Cardiac fibroblast (primary cell): ENCODE measurements around the gene PPM1B.
"Not testable (repeated sequence)": the region's sequence is repeated elsewhere in the genome, so short reads cannot be mapped to it uniquely, and the experiment has no call there.

Experiments used
- DNase-seq, 2 donors: peaks; one replicate each; pipeline versions ENCODE4 v3.0.0 to v3.0.0-alpha.2; 2010; ENCODE audit warnings: low read depth in 2 of 2
- H3K4me3 ChIP-seq, 2 donors: replicated peaks in 1 of 2; 1 replicate in 1 of 2; 2 replicates in 1 of 2; pipeline ENCODE4 v1.5.1; 2011; ENCODE audit warnings: low read depth in 2 of 2, low read length in 2 of 2, mild to moderate bottlenecking in 2 of 2, moderate library complexity in 1 of 2
- TF ChIP-seq, protein P1 (sequence below): IDR thresholded peaks from one replicate; pipeline ENCODE4 v1.5.1; 2011; ENCODE audit warnings: low read depth, mild to moderate bottlenecking, low read length, inconsistent platforms

Gene PPM1B

DNA sequence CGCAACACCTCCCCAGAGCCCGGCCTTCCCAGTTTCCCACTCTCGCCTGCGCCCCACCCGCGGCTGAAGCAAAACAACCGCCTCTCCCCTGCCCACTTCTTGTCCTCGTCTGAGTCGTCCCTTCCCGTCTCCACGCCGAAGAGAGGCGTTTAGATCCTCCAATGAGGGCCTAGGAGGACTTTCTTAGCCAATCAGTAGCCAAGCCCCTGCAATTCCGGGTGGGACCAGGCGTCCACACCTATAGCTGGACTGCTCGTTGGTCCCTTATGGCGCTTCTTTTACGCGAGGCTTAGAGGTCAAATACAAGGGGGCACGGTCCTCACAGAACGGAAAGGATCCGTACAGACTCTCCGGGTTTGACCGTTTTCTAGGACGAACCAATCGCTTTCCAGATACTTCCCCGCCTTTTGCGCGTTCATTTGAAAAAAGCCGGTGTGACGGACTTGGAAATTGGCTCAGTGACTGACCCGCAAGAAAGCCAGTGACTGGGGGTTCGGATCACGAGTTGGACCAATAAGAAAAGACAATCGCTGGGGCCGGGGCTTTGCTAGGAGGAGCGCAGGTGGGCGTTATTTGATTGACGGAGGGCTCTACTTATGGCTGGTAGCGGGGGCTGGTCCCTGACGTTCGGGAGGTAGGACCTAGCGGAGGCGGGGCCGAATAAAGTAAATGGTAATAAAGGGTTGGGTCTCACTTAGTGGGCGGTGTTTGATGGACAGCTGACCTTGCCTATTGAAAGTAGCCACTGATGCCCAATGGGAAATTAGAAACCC lies 581 bp upstream of the PPM1B start:
- peak; percentile 100 for DNase-seq
- TF ChIP-seq, protein P1, sequence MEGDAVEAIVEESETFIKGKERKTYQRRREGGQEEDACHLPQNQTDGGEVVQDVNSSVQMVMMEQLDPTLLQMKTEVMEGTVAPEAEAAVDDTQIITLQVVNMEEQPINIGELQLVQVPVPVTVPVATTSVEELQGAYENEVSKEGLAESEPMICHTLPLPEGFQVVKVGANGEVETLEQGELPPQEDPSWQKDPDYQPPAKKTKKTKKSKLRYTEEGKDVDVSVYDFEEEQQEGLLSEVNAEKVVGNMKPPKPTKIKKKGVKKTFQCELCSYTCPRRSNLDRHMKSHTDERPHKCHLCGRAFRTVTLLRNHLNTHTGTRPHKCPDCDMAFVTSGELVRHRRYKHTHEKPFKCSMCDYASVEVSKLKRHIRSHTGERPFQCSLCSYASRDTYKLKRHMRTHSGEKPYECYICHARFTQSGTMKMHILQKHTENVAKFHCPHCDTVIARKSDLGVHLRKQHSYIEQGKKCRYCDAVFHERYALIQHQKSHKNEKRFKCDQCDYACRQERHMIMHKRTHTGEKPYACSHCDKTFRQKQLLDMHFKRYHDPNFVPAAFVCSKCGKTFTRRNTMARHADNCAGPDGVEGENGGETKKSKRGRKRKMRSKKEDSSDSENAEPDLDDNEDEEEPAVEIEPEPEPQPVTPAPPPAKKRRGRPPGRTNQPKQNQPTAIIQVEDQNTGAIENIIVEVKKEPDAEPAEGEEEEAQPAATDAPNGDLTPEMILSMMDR: no peak

DNA sequence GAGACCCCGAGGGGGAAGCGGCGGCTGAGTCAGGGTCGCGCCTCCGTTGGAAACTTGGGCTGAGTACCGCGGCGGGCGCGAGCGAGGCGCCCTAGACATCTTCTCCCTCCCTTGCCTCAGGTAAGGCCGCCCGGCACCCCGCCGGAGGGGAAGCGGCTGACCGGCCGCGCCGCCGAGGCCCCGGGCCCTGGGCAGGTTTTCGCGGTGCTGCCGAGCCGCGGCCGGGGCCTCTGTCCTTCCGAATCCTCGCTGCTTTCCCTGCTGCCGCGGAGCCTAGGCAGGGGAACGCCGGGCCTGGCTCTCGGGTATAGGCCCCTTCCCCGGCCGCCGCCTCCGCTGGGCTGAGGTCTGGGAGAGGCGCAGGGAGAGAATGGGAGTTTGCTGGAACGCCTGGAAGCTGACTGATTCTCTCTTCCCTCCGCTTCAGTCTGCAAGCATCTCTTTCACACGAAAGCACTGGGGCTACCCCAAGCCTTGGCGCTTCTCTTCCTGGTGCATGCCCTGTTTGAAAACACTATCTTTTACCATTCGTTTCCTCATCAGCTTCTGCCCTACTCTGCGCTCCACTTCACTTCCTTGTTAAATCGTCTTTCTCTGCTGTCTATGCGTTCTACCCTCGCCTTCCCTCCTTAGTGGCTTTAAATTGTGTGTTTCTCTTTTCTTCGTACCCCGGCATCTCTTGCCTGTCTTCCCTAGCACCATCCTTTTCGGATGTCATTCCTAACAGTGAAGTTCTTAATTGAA lies 652 bp downstream of the PPM1B start:
- peak; percentile 43 to 65 for DNase-seq
- peak overlapping the region; percentile 62 to 79 for H3K4me3 ChIP-seq
- TF ChIP-seq, protein P1: no peak

More for the DNA sequence above, 581 bp upstream of the PPM1B start:
- peak overlapping the region; percentile 57 to 69 for H3K4me3 ChIP-seq

DNA sequence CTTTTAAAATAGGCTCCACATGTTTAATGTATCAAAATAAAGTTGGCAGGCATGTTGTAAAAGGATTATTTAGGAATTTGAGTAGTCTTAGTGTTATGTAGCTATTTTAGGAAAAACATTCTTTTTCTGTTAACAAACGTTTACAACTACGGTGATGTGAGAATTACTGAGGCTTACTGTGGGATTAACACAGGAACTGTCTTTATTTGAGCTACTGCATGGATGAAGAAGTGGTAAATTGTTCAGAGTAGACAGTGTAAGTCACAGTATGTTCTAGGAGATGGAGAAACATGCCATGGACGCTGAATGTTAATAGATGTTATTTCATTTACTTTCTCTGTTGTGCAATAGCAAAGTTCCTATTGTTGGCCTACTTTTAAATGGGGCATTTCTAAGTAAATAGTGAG lies 1.6 kb downstream of the PPM1B start:
- H3K4me3 ChIP-seq: peak overlapping the region; percentile 62 to 79
- DNase-seq: peak; percentile 49 to 62
- TF ChIP-seq, protein P1: no peak

DNA sequence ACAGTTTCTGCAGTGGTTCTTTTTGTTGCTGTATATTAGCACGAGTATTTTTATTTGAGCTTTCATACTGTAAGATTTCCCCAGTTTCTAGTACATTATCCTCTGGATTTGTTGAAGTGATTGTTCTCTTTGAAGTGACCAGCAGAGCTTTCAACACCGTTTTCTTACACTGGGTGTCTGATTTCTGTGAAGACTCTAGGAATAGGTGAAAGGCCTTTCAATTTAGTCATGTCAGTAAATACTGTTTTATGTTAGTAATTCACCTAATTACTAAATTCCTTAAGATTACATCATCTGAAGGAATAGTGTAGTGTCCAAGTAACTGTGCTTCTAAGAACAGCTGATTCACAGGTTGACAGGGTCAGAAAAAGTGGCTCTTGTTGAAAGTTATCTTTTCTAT lies 2.3 kb downstream of the PPM1B start:
- TF ChIP-seq, protein P1: no peak
- peak; percentile 29 to 68 for DNase-seq
- peak overlapping the region; percentile 5 to 62 for H3K4me3 ChIP-seq

DNA sequence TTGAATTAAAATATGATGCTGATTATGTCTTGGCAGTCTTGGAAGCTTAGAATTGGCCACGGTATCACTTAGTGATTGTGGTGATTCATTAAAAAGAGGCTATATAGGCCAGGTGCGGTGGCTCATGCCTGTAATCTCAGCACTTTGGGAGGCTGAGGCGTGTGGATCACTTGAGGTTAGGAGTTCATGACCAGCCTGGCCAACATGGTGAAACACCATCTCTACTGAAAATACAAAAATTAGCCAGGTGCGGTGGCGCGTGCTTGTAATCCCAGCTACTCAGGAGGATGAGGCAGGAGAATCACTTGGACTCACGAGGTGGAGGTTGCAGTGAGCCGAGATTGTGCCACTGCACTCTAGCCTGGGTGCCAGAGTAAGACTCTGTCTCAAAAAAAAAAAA lies 2.8 kb downstream of the PPM1B start:
- DNase-seq, H3K4me3 ChIP-seq: not testable (repeated sequence)

DNA sequence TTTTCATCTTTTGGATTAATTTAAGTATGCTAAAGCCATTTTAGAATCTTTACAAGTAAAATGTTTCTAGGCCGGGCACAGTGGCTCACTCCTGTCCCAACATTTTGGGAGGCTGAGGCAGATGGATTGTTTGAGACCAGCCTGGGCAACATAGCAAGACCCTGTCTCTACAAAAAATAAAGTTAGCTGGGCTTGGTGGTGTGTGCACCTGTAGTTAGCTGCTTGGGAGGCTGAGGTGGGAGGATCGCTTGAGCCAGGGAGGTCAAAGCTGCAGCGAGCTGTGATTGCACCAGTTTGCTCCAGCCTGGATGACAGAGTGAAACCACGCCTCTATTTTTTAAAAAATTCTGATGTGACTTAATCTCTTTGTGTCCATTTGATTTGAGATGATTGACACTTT lies 3.9 kb downstream of the PPM1B start:
- no peak for DNase-seq
- TF ChIP-seq, protein P1: no peak
- H3K4me3 ChIP-seq: no peak overlapping the region

DNA sequence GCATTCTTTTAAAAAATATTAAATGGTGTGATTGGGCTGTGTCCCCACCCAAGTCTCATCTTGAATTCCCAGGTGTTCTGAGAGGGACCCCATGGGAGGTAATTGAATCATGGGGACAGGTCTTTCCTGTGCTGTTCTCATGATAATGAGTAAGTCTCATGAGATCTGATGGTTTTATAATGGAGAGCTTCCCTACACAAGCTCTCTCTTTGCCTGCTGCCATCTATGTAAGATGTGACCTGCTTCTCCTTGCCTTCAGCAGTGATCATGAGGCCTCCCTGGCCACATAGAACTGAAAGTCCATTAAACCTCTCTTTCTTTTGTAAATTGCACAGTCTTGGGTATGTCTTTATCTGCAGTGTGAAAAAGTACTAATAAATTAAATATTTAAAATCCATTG lies 10.3 kb downstream of the PPM1B start:
- DNase-seq: no peak
- TF ChIP-seq, protein P1: no peak

More for the DNA sequence above, 10.3 kb downstream of the PPM1B start:
- H3K4me3 ChIP-seq: no peak overlapping the region
